ENCODE results near the gene CARNS1. TPM values are rescaled to one million over a fixed set of nuclear protein-coding genes. Genes with fewer than 3 reads are reported as not detected.
"Not testable (repeated sequence)": the region's sequence is repeated elsewhere in the genome, so short reads cannot be mapped to it uniquely, and the experiment has no call there.

Gene CARNS1
- total and polyA plus RNA-seq, 7 donors = 2.1 to 27.5 (median 7.0) TPM

- intact Hi-C loops (cut with DNase I) = no loop called here
- Histone ChIP-seq H3K9me3 (no peaks in the 10 kb centered on the region), H3K4me1 (peaks cover 26% of the 10 kb centered on the region), H3K27me3 (ENCODE audit: insufficient read depth in 3 of 3, low read length in 2 of 3) (no peaks in the 10 kb centered on the region), H3K4me3 (peak overlapping the region; percentile 64), H3K36me3 (ENCODE audit: insufficient read depth in 1 of 2, low read depth in 1 of 2) (peaks cover 0 to 5% of the 10 kb centered on the region in 2 donors), H3K27ac (peak overlapping the region; percentile 73)
- ATAC-seq (peak; percentile 75 to 79 (median 78)), DNase-seq (peak; percentile 83 to 86)
- TF ChIP-seq, protein P1, sequence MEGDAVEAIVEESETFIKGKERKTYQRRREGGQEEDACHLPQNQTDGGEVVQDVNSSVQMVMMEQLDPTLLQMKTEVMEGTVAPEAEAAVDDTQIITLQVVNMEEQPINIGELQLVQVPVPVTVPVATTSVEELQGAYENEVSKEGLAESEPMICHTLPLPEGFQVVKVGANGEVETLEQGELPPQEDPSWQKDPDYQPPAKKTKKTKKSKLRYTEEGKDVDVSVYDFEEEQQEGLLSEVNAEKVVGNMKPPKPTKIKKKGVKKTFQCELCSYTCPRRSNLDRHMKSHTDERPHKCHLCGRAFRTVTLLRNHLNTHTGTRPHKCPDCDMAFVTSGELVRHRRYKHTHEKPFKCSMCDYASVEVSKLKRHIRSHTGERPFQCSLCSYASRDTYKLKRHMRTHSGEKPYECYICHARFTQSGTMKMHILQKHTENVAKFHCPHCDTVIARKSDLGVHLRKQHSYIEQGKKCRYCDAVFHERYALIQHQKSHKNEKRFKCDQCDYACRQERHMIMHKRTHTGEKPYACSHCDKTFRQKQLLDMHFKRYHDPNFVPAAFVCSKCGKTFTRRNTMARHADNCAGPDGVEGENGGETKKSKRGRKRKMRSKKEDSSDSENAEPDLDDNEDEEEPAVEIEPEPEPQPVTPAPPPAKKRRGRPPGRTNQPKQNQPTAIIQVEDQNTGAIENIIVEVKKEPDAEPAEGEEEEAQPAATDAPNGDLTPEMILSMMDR (IDR thresholded peaks at IDR 0.05) = no peak
- 68 to 78% (median 71%) methylated on average over 15 to 20 of the region's 20 CpGs for WGBS, 3 donors
Observed at GRCh38 chr11:67463680-67464410, 48.4 kb downstream of the CARNS1 start.

DNA sequence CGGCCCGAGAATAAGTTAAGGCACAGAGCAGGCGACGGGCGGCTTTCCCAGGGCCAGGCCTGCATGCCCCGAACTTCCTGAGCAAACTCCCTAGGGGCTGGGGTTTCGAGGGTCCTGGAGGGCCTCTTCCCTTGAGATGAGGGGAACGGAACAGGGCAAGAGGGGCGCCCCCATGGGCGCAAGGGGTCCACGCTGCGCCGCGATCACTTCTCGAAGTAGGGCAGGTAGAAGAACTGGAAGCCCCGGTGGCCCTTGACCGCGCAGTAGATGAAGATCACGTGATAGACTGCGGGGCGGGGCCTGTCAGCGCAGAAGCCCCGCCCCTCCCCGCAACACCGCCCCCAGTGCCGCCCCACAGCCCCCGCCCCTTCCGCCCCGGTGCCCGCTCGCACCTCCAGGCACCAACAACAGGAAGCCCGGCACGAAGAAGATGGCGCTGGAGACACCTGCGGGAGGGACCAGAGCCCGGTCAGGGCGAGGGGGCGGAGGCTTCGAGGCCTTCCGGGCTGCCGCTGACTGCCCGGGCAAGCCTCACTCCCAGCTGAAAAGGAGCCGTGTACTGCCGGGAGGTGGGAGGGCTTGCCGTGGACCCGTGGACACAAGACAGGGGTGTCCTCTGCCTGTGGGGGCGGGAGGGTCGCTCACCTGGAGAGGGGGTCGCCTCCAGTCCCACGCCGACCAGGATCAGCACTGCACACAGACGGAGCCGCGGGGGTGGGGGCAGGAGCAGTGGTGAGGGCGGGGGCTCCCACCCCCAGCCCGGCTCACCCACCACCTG, 49.1 kb downstream of the CARNS1 start:
- ATAC-seq = peak; percentile 39 to 77 (median 60)
- TF ChIP-seq, protein P1 (IDR thresholded peaks at IDR 0.05) = no peak
- H3K27me3 ChIP-seq (ENCODE audit: insufficient read depth in 3 of 3, low read length in 2 of 3) = no peaks in the 10 kb centered on the region
- H3K4me3 ChIP-seq = peak overlapping the region; percentile 64
- H3K36me3 ChIP-seq (ENCODE audit: insufficient read depth in 1 of 2, low read depth in 1 of 2) = peaks cover 0 to 5% of the 10 kb centered on the region in 2 donors
- no peaks in the 10 kb centered on the region for H3K9me3 ChIP-seq
- peak; percentile 80 to 92 for DNase-seq
- 23 to 34% (median 28%) methylated on average over 41 to 56 of the region's 56 CpGs for WGBS, 3 donors
- peaks cover 27% of the 10 kb centered on the region for H3K4me1 ChIP-seq
- intact Hi-C loops (cut with DNase I) = loop anchor here (5.0 kb wide), 3 partner anchors 37 to 62 kb away; partner anchors contain the start of genes PPP1CA (in 2 of the 2), RPS6KB2 (in 2 of the 2), TBC1D10C (in 2 of the 2) and CDK2AP2 (in 1 of the 2)
- H3K27ac ChIP-seq = peak overlapping the region; percentile 73

GRCh38 chr11:67465189-67465510, 49.7 kb downstream of the CARNS1 start:
- intact Hi-C loops (cut with DNase I) = loop anchor here (5.0 kb wide), 3 partner anchors 38 to 63 kb away; partner anchors contain the start of genes PPP1CA (in 2 of the 2), RPS6KB2 (in 2 of the 2), TBC1D10C (in 2 of the 2) and CDK2AP2 (in 1 of the 2)
- TF ChIP-seq, protein P1 (IDR thresholded peaks at IDR 0.05) = no peak
- peak overlapping the region; percentile 64 for H3K4me3 ChIP-seq
- H3K27ac ChIP-seq = peak overlapping the region; percentile 73
- no peaks in the 10 kb centered on the region for H3K9me3 ChIP-seq
- no peaks in the 10 kb centered on the region for H3K27me3 ChIP-seq (ENCODE audit: insufficient read depth in 3 of 3, low read length in 2 of 3)
- ATAC-seq (no peak), DNase-seq (no peak)
- 70 to 86% (median 82%) methylated on average over 3 of the region's 3 CpGs for WGBS, 3 donors
- peaks cover 0 to 5% of the 10 kb centered on the region in 2 donors for H3K36me3 ChIP-seq (ENCODE audit: insufficient read depth in 1 of 2, low read depth in 1 of 2)
- H3K4me1 ChIP-seq = peaks cover 30% of the 10 kb centered on the region

DNA sequence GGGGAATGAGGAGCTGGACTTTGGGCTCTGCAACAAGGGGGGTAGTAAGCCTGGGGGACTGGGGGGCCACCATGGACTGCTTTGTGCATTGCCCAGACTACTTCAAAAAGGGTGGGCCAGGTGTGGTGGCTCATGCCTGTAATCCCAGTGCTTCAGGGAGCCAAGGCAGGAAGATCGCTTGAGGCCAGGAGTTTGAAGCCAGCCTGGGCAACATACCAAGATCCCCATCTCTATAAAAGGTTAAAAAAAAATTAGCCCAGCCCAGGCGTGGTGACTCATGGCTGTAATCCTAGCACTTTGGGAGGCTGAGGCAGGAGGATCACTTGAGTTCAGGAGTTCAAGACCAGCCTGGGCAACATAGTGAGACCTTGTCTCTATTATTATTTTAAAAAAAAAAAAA, 50.1 kb downstream of the CARNS1 start:
- Histone ChIP-seq H3K4me1 (peaks cover 30% of the 10 kb centered on the region), H3K27ac (peak overlapping the region; percentile 73)
- not testable (repeated sequence) for DNase-seq; H3K9me3 ChIP-seq; H3K36me3 ChIP-seq (ENCODE audit: insufficient read depth in 1 of 2, low read depth in 1 of 2); H3K4me3 ChIP-seq; H3K27me3 ChIP-seq (ENCODE audit: insufficient read depth in 3 of 3, low read length in 2 of 3); ATAC-seq
- WGBS, 3 donors = 46 to 68% (median 47%) methylated on average over 2 of the region's 2 CpGs
- intact Hi-C loops (cut with DNase I) = loop anchor here (5.0 kb wide), 3 partner anchors 38 to 63 kb away; partner anchors contain the start of genes PPP1CA (in 2 of the 2), RPS6KB2 (in 2 of the 2), TBC1D10C (in 2 of the 2) and CDK2AP2 (in 1 of the 2)

GRCh38 chr11:67466367-67466766, 50.9 kb downstream of the CARNS1 start:
- TF ChIP-seq, protein P1 (IDR thresholded peaks at IDR 0.05) = no peak
- intact Hi-C loops (cut with DNase I) = loop anchor here (5.0 kb wide), 3 partner anchors 39 to 64 kb away; partner anchors contain the start of genes PPP1CA (in 2 of the 2), RPS6KB2 (in 2 of the 2), TBC1D10C (in 2 of the 2) and CDK2AP2 (in 1 of the 2)
- Histone ChIP-seq H3K9me3 (no peaks in the 10 kb centered on the region), H3K4me1 (peaks cover 28% of the 10 kb centered on the region), H3K27me3 (ENCODE audit: insufficient read depth in 3 of 3, low read length in 2 of 3) (no peaks in the 10 kb centered on the region), H3K4me3 (no peak overlapping the region), H3K27ac (no peak overlapping the region), H3K36me3 (ENCODE audit: insufficient read depth in 1 of 2, low read depth in 1 of 2) (peaks cover 0 to 5% of the 10 kb centered on the region in 2 donors)
- DNase-seq = no peak
- 81 to 89% (median 85%) methylated on average over 5 of the region's 5 CpGs for WGBS, 3 donors
- ATAC-seq = no peak
